HG03060 (cell line): ENCODE measurements around the gene LPAR3.
"Not testable (repeated sequence)": the region's sequence is repeated elsewhere in the genome, so short reads cannot be mapped to it uniquely, and the experiment has no call there.

ENCODE experiments used
- ATAC-seq: cut with Tn5 transposase; IDR thresholded peaks from one replicate; pipeline ENCODE4 v1.9.1; 2021; ENCODE audit warnings: low read depth, moderate number of reproducible peaks; ENCODE audit not compliant: unreplicated experiment

Gene LPAR3, protein sequence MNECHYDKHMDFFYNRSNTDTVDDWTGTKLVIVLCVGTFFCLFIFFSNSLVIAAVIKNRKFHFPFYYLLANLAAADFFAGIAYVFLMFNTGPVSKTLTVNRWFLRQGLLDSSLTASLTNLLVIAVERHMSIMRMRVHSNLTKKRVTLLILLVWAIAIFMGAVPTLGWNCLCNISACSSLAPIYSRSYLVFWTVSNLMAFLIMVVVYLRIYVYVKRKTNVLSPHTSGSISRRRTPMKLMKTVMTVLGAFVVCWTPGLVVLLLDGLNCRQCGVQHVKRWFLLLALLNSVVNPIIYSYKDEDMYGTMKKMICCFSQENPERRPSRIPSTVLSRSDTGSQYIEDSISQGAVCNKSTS

DNA sequence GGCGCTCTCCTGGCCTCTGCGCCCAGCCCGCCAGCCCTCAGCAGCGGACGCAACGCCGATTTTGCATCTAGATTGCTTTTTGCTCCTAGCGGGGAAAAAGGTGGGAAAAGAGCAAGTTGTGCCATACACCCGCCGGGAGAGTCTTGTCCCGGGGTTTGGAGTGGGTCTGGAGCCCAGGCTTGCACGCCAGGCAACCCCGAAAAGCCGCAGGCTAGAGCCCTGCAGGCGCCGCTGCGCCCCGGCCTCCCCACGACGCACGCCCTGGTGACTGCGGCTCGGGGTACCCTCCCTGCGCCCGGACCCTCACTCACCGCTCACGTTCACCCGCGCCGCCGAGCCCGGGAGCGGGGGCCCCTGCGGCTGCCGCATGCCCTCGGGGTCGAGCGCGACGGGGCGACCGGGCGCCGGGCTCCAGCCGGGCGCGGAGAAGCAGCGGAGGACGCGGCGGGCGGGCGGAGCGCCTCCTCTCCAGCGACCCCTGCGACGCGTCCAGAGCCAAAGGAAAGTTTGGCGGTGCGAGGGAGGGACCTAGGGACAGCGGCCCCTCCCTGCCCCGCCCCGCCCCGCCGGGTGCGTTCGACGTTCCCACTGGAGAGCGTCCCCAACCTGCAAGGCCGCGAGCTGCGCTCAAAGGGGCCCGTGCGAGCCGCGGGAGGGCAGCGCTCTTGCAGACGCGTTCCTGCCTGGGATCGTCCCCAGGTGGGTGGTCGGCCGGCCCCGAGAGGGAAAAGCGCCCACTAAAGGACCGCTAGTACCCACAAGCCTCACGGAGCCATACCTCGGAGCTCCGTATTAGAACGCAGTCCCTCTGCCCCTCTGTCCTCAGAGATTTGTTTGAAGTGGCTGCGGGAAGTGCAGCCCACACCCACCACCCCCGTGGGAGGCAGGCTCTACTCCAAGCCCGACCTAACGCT, at the start of gene LPAR3:
TSS of gene LPAR3 (minus strand) at position 502 of the 914 bp plus-strand sequence. CDS start 27,086 bp downstream, outside the sequence.
- ATAC-seq: no peak

DNA sequence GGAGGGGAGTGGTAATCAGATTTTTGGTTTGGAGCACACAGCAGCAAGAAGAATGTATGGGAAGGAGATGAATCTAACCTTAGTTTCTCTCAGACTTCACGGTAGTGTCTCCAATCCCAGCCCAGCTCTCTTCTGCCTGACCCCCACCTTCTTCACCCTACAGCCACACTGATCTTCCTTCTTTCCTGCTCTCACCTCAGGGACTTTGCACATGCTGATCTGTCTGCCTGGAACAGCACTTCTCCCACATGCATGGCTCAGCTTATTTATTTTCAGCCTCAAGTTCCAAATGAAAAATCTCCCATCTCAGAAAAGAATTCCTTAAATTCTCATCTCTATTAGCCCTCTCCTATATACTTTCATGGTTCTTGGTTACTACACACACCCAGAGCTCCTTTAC, 48.8 kb upstream of the LPAR3 start:
- ATAC-seq: no peak

DNA sequence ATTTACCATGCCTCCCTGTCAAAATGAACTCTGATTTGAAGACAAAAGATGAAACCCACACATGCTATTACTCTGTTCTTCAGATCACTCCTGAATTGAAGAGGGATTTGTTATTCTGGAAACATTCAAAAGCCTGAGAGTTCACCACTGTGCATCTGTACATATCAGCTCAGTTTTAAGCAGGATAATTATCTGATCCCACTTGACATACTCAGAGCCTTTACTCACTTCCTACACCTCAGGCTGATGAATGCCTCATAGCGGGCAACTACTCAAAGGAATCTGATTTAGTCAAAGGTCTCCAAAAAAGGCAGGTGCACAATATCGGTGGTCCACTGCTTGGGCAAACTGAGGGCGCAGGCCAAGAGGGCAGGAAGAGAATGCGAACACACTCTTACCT, 47.5 kb upstream of the LPAR3 start:
- ATAC-seq: no peak

DNA sequence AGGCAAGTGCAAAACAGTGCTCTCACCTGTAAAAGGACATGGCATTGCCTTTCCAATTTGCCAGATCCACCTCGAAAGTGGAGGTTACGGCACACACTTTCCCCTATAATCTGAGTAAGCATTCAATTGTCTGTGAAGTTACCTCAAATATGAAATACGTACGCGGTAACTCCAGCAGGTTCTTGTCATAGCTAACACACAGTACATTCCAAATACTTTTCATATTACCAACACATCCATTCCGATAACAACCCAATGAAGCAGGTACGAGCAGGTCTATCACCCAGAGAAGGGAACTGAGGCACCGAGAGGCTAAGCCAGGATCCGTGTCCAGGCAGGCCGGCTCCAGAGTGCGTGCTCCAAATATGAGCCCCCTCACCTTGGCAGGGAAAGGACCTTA, 46.8 kb upstream of the LPAR3 start:
- ATAC-seq: no peak

DNA sequence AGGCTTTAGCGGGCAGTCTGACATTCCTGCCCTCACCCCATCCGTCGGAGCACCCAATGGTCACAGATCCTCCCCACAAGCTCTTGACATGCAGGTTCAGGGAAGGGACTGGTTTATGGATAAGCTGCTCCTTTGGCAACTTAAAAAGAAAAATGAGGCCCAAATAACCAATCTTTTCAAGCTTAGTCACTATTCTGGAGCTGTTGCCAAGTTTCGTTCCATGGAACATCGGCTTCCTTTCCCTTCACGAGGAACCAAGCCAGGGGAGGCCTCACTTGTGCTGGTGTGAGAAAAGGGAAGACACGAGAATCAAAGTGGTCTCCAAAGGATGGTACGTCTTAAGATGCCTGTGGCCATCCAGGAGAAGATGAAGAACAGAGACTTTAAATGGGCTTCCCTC, 46.1 kb upstream of the LPAR3 start:
- ATAC-seq: no peak

DNA sequence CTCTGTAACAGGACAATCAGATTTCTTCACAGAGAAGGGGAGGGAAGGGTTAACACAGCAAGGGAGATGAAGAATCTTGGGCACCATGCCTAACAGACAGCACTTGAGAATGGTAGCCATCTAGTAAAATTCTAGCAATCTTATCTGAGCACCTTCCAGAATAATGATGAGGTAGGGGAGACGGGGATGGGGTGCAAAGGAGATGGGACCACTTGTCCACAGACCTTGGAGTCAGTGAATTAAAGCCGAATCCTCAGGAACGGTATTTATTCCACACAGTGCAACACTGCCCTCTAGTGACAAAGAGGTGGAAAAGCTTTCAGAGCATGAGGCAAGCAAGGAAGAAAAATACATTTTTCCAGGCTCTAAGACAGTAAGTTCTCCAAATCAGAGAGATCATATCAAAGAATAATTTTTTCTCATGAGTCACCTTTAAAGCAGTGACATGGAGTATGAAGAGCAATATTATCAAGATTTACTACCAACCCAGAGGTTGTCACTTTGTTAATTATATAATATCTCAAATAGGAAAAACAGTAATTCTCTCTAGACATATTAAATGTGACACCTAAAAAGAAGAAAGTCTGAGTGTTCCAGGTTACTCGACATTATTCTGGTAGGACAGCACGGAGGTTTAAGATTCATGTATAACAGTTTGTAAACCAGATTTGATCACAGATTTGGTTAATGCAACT, 43.3 kb upstream of the LPAR3 start:
- no peak for ATAC-seq

DNA sequence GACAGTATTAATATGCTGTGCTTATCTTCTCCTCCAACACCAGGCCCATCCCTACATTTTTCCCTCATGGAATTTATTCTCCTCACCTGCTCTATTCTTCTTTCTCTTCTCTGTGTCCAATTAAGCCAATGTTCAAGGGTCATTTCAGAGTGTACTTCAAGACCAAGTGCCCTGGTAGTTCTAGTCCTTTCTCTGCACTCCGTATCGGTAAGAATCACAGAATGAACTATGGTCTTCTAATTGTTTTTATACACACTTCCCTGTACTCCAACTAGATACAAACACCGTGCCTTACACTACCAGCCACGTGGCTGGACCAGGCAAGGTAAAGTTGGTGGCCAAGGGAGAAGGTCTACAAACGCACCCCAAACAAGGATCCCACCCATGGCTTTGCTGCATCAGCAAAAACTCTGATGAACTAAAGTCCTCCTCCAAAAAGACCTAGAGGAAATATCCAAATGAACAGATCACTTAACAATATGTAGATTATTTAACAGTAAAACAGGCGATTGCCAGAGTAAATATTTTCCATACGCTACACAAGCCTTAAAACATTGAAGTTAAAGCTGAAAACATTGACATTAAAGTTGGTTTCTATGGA, 40.1 kb upstream of the LPAR3 start:
- ATAC-seq: no peak

DNA sequence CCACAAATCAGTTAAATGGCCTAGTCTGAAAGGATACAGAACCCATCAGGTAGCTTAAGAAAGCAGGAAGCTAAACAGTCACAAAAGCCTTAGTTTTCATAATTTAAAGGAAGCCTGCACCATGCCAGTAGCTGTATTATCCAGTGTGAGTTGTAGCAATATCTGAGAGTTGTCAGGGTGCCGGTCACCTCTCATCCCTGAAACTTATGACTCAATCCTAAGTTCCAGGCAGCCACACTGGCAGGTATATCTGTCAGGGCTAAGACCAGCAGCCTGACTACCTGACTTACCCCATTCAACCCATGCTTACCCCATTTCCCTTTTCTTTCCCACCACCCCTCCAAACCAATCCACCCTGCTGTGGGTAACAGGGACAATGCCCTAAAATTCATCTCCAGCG, 37.8 kb upstream of the LPAR3 start:
- no peak for ATAC-seq

DNA sequence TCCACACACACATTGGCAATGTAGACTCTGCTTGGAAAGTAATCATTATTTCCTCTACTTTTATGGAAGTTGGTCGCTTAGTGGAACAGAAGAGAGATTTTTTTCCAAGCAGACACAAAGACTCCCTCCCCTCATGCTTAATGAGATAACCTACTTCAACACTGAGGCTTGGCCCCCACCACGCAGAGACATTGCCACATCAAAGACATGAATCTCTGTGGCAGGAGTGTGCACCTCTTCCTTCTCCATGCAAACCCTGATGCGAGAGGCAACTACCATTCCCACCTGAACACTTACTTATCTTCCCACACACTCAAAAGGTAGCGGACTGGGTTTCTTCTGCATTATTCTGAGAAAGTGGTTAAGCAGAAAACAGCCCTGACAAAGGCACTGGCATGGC, 37.3 kb upstream of the LPAR3 start:
- ATAC-seq: no peak

DNA sequence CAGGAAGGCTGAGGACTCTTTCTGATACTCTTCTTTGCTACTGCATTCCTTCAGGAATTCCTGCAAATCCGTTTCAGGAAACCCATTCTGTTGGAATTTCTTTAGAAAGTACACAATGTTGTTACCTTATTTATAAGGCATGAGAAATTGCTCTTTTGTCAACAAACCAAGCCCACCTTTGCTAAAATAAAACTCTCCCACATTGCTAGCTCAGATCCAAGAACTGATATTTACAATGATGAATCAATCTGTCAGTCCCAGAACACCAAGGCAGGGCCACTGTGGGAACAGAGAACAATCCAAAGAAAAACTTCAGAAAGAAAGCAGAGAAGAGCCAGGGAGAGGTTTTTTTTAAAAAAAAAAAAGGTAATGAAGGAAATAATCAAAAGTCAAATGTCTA, 36.6 kb upstream of the LPAR3 start:
- ATAC-seq: no peak

DNA sequence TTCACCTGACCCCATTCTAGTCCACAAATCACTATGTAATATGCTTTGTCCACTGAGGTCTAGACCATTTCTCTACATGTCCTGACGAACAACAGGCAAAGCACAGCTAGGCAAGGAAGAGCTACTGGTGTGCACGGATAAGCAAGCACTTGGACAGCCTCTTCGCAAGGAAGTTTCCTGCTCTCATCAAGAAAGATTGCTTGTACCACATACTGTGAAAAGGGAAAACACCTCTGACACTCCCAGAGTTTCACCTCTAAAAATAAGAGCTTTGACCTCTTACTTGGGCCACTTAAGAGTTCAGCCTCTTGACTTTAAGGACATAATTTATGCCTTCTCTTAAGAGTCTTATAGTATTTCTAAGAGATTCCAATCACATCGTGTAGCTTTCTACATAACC, 36.0 kb upstream of the LPAR3 start:
- no peak for ATAC-seq

DNA sequence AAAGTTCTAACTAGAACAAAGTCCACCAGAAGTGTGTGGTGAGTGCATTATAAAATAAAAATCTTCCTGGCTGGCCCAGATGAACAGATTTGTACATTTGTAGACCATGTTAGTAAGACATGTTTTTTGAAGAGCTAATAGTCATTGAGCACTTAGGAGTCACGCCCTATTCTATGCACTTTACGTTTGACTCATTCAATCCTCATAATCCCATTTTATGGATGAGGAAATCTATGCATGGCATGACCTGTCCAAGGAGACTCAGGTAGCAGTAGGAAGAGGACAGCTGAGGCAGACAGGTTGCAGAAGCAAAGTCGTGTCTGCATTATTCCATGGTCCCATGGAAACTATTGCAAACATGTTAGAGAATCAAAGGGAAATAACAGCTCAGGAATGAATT, 30.3 kb upstream of the LPAR3 start:
- no peak for ATAC-seq

DNA sequence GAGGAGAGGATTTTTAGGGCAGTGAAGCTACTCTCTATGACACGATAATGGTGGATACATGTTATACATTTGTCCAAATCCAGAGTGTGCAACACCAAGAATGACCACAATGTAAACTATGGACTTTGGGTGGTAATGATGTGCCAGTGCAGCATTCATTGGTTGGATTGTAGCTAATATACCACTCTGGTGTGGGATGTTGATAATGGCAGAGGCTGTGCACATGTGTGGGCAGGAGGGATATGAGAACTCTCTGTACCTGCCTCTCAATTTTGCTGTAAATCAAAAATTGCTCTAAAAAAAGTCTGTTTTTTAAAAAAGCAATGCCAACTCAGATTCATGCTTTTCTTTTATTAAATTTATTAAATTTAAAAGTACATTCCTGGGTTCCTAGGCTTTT, 27.2 kb upstream of the LPAR3 start:
- no peak for ATAC-seq

DNA sequence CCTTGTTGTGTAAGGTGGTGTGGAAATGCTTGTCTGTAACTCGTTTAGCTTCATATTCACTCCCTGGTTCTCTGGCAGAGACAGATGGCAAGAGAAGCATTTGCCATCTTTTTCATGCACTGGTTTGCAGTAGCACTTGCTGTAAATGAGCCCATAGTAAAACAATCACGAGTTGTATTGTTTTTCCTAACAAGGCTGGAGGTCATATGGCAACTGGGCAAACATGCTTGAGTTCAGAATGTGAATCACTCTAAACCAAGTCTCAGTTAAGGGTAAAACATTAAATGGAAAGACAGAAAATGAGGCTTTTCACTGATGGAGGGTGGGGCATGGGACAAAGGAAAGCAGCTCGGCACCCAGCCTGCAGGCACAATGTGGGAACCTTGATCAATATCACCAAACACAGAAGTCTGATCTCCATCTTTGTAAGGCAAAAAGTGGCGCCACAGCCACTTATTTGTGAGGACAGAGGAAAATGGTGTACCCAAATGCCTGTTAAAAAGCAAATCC, 26.5 kb upstream of the LPAR3 start:
- no peak for ATAC-seq

DNA sequence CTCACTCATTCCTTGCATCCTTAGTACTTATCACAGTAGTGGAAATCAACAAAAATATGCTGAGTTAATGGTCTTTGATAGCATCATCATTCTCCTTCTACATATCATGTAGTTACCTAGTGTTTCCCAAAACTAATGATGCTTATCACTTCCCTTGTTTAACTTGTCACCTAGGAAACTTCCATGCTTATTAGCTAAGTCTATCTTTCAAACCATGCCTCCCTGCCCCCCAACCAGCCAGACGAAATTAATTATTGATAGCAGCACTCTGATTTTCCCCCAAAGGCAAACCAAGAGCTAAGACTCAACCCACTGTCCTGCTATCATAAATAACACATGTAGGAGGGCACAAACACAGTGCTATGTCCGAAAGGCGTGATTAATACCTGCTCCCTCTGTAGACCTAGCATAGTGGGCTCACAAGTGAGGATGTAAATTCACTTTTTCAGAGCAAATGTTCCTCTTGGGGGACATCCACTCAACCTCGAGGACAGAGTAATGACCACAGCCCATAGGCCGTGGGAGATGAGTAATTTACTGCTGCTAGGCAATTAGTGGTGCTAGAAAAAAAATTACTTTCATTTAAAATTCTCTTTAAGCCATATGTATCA, 25.8 kb upstream of the LPAR3 start:
- ATAC-seq: no peak

DNA sequence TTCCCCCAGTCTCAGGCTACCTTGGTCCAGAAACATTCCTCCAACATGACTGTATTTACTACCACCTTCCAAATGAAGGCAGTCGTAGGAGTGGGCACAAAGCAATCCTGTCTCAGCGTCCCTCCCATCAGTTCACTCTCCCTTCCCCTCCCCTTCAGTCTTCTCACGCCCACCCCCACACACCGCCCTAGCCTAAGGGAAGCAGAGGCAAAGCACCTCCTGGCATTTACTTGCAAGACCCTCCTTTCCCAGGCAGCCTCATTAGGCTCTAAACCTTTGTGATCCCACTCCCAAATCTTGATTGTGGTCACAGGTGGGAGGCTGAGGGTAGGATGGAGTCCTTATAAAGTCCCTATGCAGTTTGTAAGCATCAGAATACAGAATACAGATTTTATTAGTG, 23.9 kb upstream of the LPAR3 start:
- no peak for ATAC-seq

DNA sequence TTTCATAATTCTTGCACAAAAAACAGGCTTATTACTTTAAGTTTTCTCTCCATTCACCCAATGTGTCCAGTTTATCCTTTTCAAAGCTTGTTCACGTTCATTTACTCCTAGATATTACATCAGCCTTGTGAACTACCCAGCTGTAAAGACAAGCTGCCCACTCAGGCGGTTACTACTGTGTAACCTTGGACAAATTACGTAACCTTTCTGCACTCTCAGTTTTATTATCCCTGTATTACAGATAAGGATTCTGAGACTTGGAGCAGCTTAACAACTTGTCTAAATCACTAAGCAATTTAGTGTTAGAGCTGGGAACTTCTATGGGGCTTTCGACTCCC, 20.5 kb upstream of the LPAR3 start:
- ATAC-seq: no peak

DNA sequence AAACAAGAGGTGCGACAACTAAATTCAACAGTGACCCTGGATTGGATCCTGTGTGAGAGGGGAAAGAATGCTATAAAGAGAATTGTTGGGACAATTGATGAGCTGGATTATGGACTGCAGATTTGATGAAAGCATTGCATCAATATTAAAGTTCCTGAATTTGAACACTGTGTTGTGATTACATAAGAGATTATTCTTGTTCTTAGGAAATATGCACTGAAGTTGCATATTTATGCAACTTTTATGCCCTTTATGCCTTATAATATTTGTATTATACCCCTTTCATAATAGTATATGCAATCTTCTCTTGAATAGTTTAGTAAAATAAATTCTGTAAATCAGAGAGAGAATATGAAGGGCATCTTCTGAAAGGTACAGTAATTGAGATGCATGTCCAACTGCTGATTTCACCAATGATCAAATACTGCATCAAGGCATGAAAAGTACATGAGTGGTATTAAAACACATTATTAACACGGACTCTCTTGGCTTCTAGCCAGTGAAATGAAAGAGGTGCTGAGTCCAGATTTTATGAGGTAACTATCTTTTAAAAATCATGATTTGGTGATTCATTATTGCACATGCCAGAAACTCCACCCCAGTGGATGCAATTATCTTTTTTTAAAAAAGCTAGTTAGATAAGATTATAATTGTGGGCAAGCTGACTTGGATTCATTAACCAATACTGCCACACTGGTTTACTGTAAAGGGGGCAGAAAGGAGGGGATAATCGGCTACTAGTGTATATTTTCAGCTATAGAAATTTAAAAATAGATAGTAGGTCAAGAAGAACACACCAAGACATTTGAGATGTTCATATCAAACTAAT, 19.9 kb upstream of the LPAR3 start:
- ATAC-seq: no peak

DNA sequence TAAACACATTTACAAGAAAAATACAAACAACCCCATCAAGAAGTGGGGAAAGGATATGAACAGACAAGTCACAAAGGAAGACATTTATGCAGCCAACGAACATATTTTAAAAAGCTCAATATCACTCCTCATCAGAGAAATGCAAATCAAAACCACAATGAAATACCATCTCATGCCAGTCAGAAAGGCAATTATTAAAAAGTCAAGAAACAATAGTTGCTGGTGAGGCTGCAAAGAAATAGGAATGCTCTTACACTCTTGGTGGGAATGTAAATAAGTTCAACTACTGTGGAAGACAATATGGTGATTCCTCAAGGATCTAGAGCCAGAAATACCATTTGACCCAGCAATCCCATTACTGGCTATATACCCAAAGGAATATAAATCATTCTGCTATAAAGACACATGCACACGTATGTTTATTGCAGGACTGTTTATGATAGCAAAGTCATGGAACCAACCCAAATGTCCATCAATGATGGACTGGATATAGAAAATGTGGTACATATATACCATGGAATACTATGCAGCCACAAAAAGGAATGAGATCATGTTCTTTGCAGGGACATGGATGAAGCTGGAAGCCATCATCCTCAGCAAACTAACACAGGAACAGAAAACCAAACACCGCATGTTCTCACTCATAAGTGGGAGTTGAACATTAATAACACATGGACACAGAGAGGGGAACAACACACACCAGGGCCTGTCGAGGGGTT, 15.9 kb upstream of the LPAR3 start:
- ATAC-seq: not testable (repeated sequence)
